Measurements from ENCODE around the gene ACIN1.

ACIN1 gene

GRCh38 chr14:23066855-23067744 is 27.8 kb downstream of the ACIN1 start:
- in situ Hi-C loops (cut with HindIII; ENCODE audit: low sequenced_read_pairs) = no loop called here

GRCh38 chr14:23066368-23066767 is 28.6 kb downstream of the ACIN1 start:
- in situ Hi-C loops (cut with HindIII; ENCODE audit: low sequenced_read_pairs) = no loop called here

- in situ Hi-C loops (cut with HindIII; ENCODE audit: low sequenced_read_pairs) = no loop called here
Measured at GRCh38 chr14:23063601-23064000, 31.3 kb downstream of the ACIN1 start.

GRCh38 chr14:23062002-23062401 is 32.9 kb downstream of the ACIN1 start:
- in situ Hi-C loops (cut with HindIII; ENCODE audit: low sequenced_read_pairs) = no loop called here

GRCh38 chr14:23060536-23061260 is 34.2 kb downstream of the ACIN1 start:
- in situ Hi-C loops (cut with HindIII; ENCODE audit: low sequenced_read_pairs) = no loop called here

- in situ Hi-C loops (cut with HindIII; ENCODE audit: low sequenced_read_pairs) = no loop called here
Measured at GRCh38 chr14:23058654-23059504, 36.1 kb downstream of the ACIN1 start.

- in situ Hi-C loops (cut with HindIII; ENCODE audit: low sequenced_read_pairs) = no loop called here
Measured at GRCh38 chr14:23057757-23058653, 36.9 kb downstream of the ACIN1 start.

- in situ Hi-C loops (cut with HindIII; ENCODE audit: low sequenced_read_pairs) = no loop called here
Measured at GRCh38 chr14:23056956-23057756, 37.8 kb downstream of the ACIN1 start, which contains the start of gene CDH24. CDH24 (minus strand) TSS chr14:23057520; CDS start chr14:23055733, 1,787 bp downstream.

- in situ Hi-C loops (cut with HindIII; ENCODE audit: low sequenced_read_pairs) = no loop called here
Measured at GRCh38 chr14:23056145-23056955, 38.6 kb downstream of the ACIN1 start.

- in situ Hi-C loops (cut with HindIII; ENCODE audit: low sequenced_read_pairs) = no loop called here
Measured at GRCh38 chr14:23055621-23056144, 39.3 kb downstream of the ACIN1 start.

- in situ Hi-C loops (cut with HindIII; ENCODE audit: low sequenced_read_pairs) = no loop called here
Measured at GRCh38 chr14:23055147-23055550, 39.8 kb downstream of the ACIN1 start.

- in situ Hi-C loops (cut with HindIII; ENCODE audit: low sequenced_read_pairs) = no loop called here
Measured at GRCh38 chr14:23054000-23054811, 40.7 kb downstream of the ACIN1 start.

- in situ Hi-C loops (cut with HindIII; ENCODE audit: low sequenced_read_pairs) = no loop called here
Measured at GRCh38 chr14:23053426-23053825, 41.5 kb downstream of the ACIN1 start.

GRCh38 chr14:23052671-23053070 is 42.3 kb downstream of the ACIN1 start:
- in situ Hi-C loops (cut with HindIII; ENCODE audit: low sequenced_read_pairs) = no loop called here

- in situ Hi-C loops (cut with HindIII; ENCODE audit: low sequenced_read_pairs) = no loop called here
Measured at GRCh38 chr14:23052182-23052623, 42.7 kb downstream of the ACIN1 start.

GRCh38 chr14:23051141-23052057 is 43.5 kb downstream of the ACIN1 start:
- in situ Hi-C loops (cut with HindIII; ENCODE audit: low sequenced_read_pairs) = no loop called here
